ENCODE results near the gene RGS7. TPM values are rescaled to one million over a fixed set of nuclear protein-coding genes. Genes with fewer than 3 reads are reported as not detected.

RGS7 gene
- total RNA-seq, 4 donors from 2014 or later: 1.9 TPM; not detected in 3

- Histone ChIP-seq H3K27me3 (no peaks in the 10 kb centered on the region), H3K4me3 (no peak overlapping the region), H3K4me1 (no peaks in the 10 kb centered on the region), H3K27ac (no peak overlapping the region), H3K36me3 (no peaks in the 10 kb centered on the region), H3K9me3 (no peaks in the 10 kb centered on the region)
- DNase-seq: no peak
- no peak for TF ChIP-seq CTCF (IDR thresholded peaks at IDR 0.05)
- no peak for TF ChIP-seq POLR2A (IDR thresholded peaks at IDR 0.05)
Measured at GRCh38 chr1:241240069-241240468, 116.9 kb downstream of the RGS7 start.

DNA sequence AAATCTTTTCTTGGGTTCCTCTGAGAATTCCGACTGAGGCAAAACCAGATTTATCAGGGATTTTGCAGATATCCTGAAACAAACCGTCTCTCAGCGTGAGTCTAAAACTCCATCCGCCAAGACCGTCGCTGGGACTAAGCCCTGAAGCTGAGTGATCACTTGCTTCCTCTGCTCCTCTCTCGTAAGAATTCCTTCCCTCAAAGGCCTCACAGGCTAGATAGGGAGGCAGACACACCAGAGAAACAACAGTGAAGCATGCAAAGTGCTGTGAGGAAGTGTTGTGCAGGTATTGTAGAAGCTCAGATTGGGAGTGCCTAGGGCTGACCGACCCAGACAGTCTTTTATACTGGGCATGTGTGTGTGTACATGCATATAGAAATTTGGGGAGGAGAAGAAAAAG is 119.1 kb downstream of the RGS7 start:
- TF ChIP-seq POLR2A (IDR thresholded peaks at IDR 0.05) (no peak), CTCF (IDR thresholded peaks at IDR 0.05) (no peak)
- Histone ChIP-seq H3K27ac (no peak overlapping the region), H3K27me3 (no peaks in the 10 kb centered on the region), H3K36me3 (no peaks in the 10 kb centered on the region), H3K4me3 (no peak overlapping the region), H3K9me3 (no peaks in the 10 kb centered on the region), H3K4me1 (no peaks in the 10 kb centered on the region)
- no peak for DNase-seq

GRCh38 chr1:241235256-241235897 is 121.6 kb downstream of the RGS7 start:
- no peaks in the 10 kb centered on the region for H3K27me3 ChIP-seq
- H3K9me3 ChIP-seq: no peaks in the 10 kb centered on the region
- H3K4me3 ChIP-seq: no peak overlapping the region
- DNase-seq: no peak
- no peaks in the 10 kb centered on the region for H3K4me1 ChIP-seq
- no peaks in the 10 kb centered on the region for H3K36me3 ChIP-seq
- no peak for TF ChIP-seq CTCF (IDR thresholded peaks at IDR 0.05)
- TF ChIP-seq POLR2A (IDR thresholded peaks at IDR 0.05): no peak
- H3K27ac ChIP-seq: no peak overlapping the region

DNA sequence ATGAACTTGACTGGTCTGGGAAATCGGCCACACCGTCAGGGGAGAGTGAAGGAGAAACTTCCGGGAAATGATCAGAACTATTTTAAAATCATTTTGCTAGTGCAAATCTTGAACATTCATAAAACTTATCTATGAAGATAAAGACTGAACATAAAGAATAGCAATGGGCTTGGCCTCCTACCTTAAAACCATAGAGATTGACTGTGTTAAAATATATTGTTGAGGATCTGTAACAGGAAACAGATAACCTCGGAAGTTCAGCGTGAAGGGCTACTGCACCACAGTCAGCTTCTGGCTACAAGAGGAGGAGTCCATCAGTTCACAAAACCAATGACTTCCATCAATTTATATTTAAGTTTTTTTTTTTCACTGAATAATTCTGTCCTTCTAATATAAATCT is 127.3 kb downstream of the RGS7 start:
- DNase-seq: no peak
- H3K36me3 ChIP-seq: no peaks in the 10 kb centered on the region
- peaks cover 0 to 8% (median 2%) of the 10 kb centered on the region in 4 donors for H3K4me1 ChIP-seq
- no peak overlapping the region for H3K4me3 ChIP-seq
- no peaks in the 10 kb centered on the region for H3K9me3 ChIP-seq
- peak overlapping the region in 1 of 4 donors; percentile 10 for H3K27ac ChIP-seq
- H3K27me3 ChIP-seq: no peaks in the 10 kb centered on the region
- no peak for TF ChIP-seq POLR2A (IDR thresholded peaks at IDR 0.05)
- TF ChIP-seq CTCF (IDR thresholded peaks at IDR 0.05): no peak

- DNase-seq: peak in 2 of 3 donors; percentile 62 to 80
- no peak for TF ChIP-seq POLR2A (IDR thresholded peaks at IDR 0.05)
- TF ChIP-seq CTCF (IDR thresholded peaks at IDR 0.05): peak in 3 of 6 experiments; percentile 23 to 48 (median 35)
- Histone ChIP-seq H3K4me1 (peaks cover 0 to 8% (median 2%) of the 10 kb centered on the region in 4 donors), H3K27ac (peak overlapping the region in 1 of 4 donors; percentile 10), H3K4me3 (no peak overlapping the region), H3K27me3 (no peaks in the 10 kb centered on the region), H3K36me3 (no peaks in the 10 kb centered on the region), H3K9me3 (no peaks in the 10 kb centered on the region)
Measured at GRCh38 chr1:241229216-241229615, 127.8 kb downstream of the RGS7 start.

Measured in Peyer's patch (tissue), 4 donors.